IMR-90 (cell line): ENCODE results near the gene GPR82. TPM values are rescaled to one million over a fixed set of nuclear protein-coding genes. Genes with fewer than 3 reads are reported as not detected.

Experiments used
- ATAC-seq: fragments of 200-7000 bp; cut with Tn5 transposase; 2 replicates; pipeline ENCODE4 v1.9.1; 2020; ENCODE audit warnings: low read depth, mild to moderate bottlenecking, moderate library complexity
- BruUV-seq: library from RNA; stranded (reverse); fragments of 400-500 nt; replicated peaks from 2 replicates; lab custom pipeline; 2021; lab: Mats Ljungman, UMichigan
- CTCF ChIA-PET: fragments of 300-600 bp; formaldehyde crosslinking; extraction: SDS; loops from one replicate; lab custom pipeline; 2021; ENCODE audit warnings: antibody characterized with exemption; lab: Yijun Ruan, JAX
- POLR2A ChIA-PET: fragments of 300-600 bp; sonication (Branson Sonifier 250); formaldehyde crosslinking; loops from one replicate; lab custom pipeline; 2022; ENCODE audit warnings: antibody characterized with exemption; ENCODE audit not compliant: unreplicated experiment; lab: Charles Lee
- DNase-seq: peaks from one replicate; pipeline ENCODE4 v3.0.0; 2013
- H2AFZ ChIP-seq: replicated peaks from 2 replicates; pipeline ENCODE3; 2013; ENCODE audit warnings: low read length, mild to moderate bottlenecking; ENCODE audit not compliant: poor library complexity
- H2AK5ac ChIP-seq: 2 replicates; pipeline ENCODE4 v1.6.1; 2013; ENCODE audit warnings: low read depth, low read length, inconsistent platforms
- H2AK9ac ChIP-seq: replicated peaks from 2 replicates; pipeline ENCODE3; 2013; ENCODE audit warnings: mild to moderate bottlenecking, low read depth, low read length, moderate library complexity; ENCODE audit not compliant: poor library complexity
- H2BK120ac ChIP-seq: 2 replicates; pipeline ENCODE4 v1.6.1; 2013; ENCODE audit warnings: low read depth, low read length, inconsistent platforms
- H2BK15ac ChIP-seq: 3 replicates; pipeline ENCODE4 v1.6.1; 2013; ENCODE audit warnings: low read depth, low read length, inconsistent platforms
- H2BK20ac ChIP-seq: 2 replicates; pipeline ENCODE4 v1.6.1; 2013; ENCODE audit warnings: low read depth, mild to moderate bottlenecking, inconsistent platforms, low read length, moderate library complexity
- H2BK5ac ChIP-seq: 2 replicates; pipeline ENCODE4 v1.6.1; 2013; ENCODE audit warnings: mild to moderate bottlenecking, low read depth, low read length, inconsistent platforms; ENCODE audit not compliant: poor library complexity, severe bottlenecking
- H3K14ac ChIP-seq: replicated peaks from 2 replicates; pipeline ENCODE4 v1.6.1; 2013; ENCODE audit warnings: low read depth, low read length, inconsistent platforms
- H3K18ac ChIP-seq: 2 replicates; pipeline ENCODE4 v1.6.1; 2013; ENCODE audit warnings: low read depth, low read length, control low read depth
- H3K23ac ChIP-seq: 2 replicates; pipeline ENCODE4 v1.6.1; 2013; ENCODE audit warnings: low read depth, low read length, inconsistent platforms
- H3K27ac ChIP-seq: 2 replicates; pipeline ENCODE4 v1.5.1; 2013; ENCODE audit warnings: mild to moderate bottlenecking, control low read depth, low read length; ENCODE audit not compliant: insufficient read depth
- H3K27me3 ChIP-seq: 2 replicates; pipeline ENCODE4 v1.6.1; 2013; ENCODE audit warnings: low read length; ENCODE audit not compliant: control insufficient read depth, insufficient read depth
- H3K36me3 ChIP-seq: 2 replicates; pipeline ENCODE4 v1.6.1; 2013; ENCODE audit warnings: low read length, mixed read lengths; ENCODE audit not compliant: control insufficient read depth, insufficient read depth
- H3K4ac ChIP-seq: 2 replicates; pipeline ENCODE4 v1.6.1; 2013; ENCODE audit warnings: low read depth, low read length, inconsistent platforms
- H3K4me1 ChIP-seq: 2 replicates; pipeline ENCODE4 v1.6.1; 2013; ENCODE audit warnings: low read length, mixed read lengths; ENCODE audit not compliant: control insufficient read depth, insufficient read depth
- H3K4me2 ChIP-seq: 2 replicates; pipeline ENCODE4 v1.6.1; 2013; ENCODE audit warnings: low read depth, mild to moderate bottlenecking, control low read depth, low read length, moderate library complexity
- H3K4me3 ChIP-seq: 2 replicates; pipeline ENCODE4 v1.5.1; 2013; ENCODE audit warnings: low read depth, mild to moderate bottlenecking, control low read depth, low read length, moderate library complexity; ENCODE audit not compliant: insufficient read depth
- H3K56ac ChIP-seq: 2 replicates; pipeline ENCODE4 v1.6.1; 2013; ENCODE audit warnings: low read length, inconsistent platforms; ENCODE audit not compliant: insufficient read depth; ENCODE audit errors: extremely low read depth
- H3K79me1 ChIP-seq, 2 experiments: 2 replicates each; pipeline ENCODE4 v1.6.1; 2013; ENCODE audit warnings: low read length in 2 of 2, inconsistent platforms in 1 of 2, low read depth in 1 of 2
- H3K9ac ChIP-seq: 2 replicates; pipeline ENCODE4 v1.6.1; 2013; ENCODE audit warnings: low read depth, low read length, control low read depth
- H3K9me1 ChIP-seq: 2 replicates; pipeline ENCODE4 v1.6.1; 2013; ENCODE audit warnings: low read length, inconsistent platforms; ENCODE audit not compliant: insufficient read depth
- H3K9me3 ChIP-seq: 2 replicates; pipeline ENCODE4 v1.6.1; 2013; ENCODE audit warnings: low read length; ENCODE audit not compliant: control insufficient read depth, insufficient read depth
- H4K20me1 ChIP-seq: 2 replicates; pipeline ENCODE4 v1.6.1; 2013; ENCODE audit warnings: low read length, inconsistent platforms; ENCODE audit not compliant: insufficient read depth
- H4K5ac ChIP-seq: 2 replicates; pipeline ENCODE4 v1.6.1; 2013; ENCODE audit warnings: mild to moderate bottlenecking, low read depth, low read length, control low read depth
- H4K8ac ChIP-seq, 2 experiments: 2 replicates each; pipeline ENCODE4 v1.6.1; 2013; ENCODE audit warnings: low read depth in 2 of 2, low read length in 2 of 2, control low read depth in 1 of 2, inconsistent platforms in 1 of 2
- H4K91ac ChIP-seq: 2 replicates; pipeline ENCODE4 v1.6.1; 2013; ENCODE audit warnings: low read depth, low read length, inconsistent platforms; ENCODE audit not compliant: insufficient read depth
- CTCF ChIP-seq: conservative IDR thresholded peaks from 2 replicates; pipeline ENCODE4 v1.5.1; 2012; ENCODE audit warnings: mild to moderate bottlenecking, low read depth, low read length, improper control_type of control experiment
- FOS ChIP-seq: fragments of 150-350 bp; IDR thresholded peaks from 2 replicates; pipeline ENCODE4 v1.6.1; 2016; ENCODE audit warnings: low read depth, low read length
- MXI1 ChIP-seq: IDR thresholded peaks from 2 replicates; pipeline ENCODE4 v1.6.1; 2012; ENCODE audit warnings: low read depth, mild to moderate bottlenecking, low read length, moderate library complexity, borderline replicate concordance
- POLR2A ChIP-seq: IDR thresholded peaks from 2 replicates; pipeline ENCODE4 v1.6.1; 2012; ENCODE audit warnings: mild to moderate bottlenecking, low read depth, low read length
- RFX5 ChIP-seq: IDR thresholded peaks from 2 replicates; pipeline ENCODE4 v1.8.0; 2012; ENCODE audit warnings: low read depth, mild to moderate bottlenecking, low read length, moderate library complexity
- USF2 ChIP-seq: fragments of 150-350 bp; IDR thresholded peaks from 2 replicates; pipeline ENCODE4 v1.6.1; 2017; ENCODE audit warnings: mild to moderate bottlenecking, antibody characterized with exemption, low read length, low read depth
- WGBS, 2 experiments: methylation state at CpG; one replicate each; pipeline versions ENCODE4 v1.1.5 to v1.1.7; 2013; ENCODE audit warnings: missing lambda C conversion rate in 2 of 2; ENCODE audit not compliant: insufficient read length in 1 of 2; ENCODE audit errors: extremely low coverage in 2 of 2; 5-methylcytosine and 5-hydroxymethylcytosine counted together
- dilution Hi-C: fragments of 300-500 bp; cut with HindIII; formaldehyde crosslinking; loops from one replicate; pipeline ENCODE4 v1.14.3; 2018; ENCODE audit warnings: low sequenced_read_pairs; ENCODE audit not compliant: unreplicated experiment
- in situ Hi-C: fragments of 300-500 bp; cut with MboI; formaldehyde crosslinking; loops from 3 replicates; pipeline ENCODE4 v1.14.3; 2019; ENCODE audit warnings: low sequenced_read_pairs, inconsistent platforms, mixed read lengths
- intact Hi-C: fragments of 100-400 bp; cut with micrococcal nuclease; formaldehyde crosslinking; loops from 2 replicates; pipeline ENCODE4 v1.10.0; 2022
- polyA plus RNA-seq, 3 experiments: library from polyadenylated mRNA; depleted of rRNA; stranded (reverse); fragments of >200 nt; gene quantifications; 2 replicates each; pipeline ENCODE4 v1.2.3, GENCODE V29; 2012; ENCODE audit warnings: low replicate concordance in 1 of 3
- total RNA-seq: library from RNA; depleted of rRNA; stranded (reverse); fragments of >200 nt; gene quantifications from 2 replicates; pipeline ENCODE4 v1.2.3, GENCODE V29; 2012

Gene GPR82
- total and polyA plus RNA-seq, 2 of the 4 experiments (the other 2 are of a cell fraction), result not detected

- BruUV-seq, result no TSS peak
- no CpG with 5 or more reads among the region's 8 CpGs for WGBS, 2 experiments
Measured at GRCh38 chrX:41688835-41689234, 35.1 kb upstream of the GPR82 start, which contains the start of gene GPR34. Gene GPR34, plus strand, starts transcription at chrX:41688973. Its CDS starts 6,661 bp downstream, at chrX:41695634.

More at GRCh38 chrX:41688835-41689234, 35.1 kb upstream of the GPR82 start, which contains the start of gene GPR34:
- Histone ChIP-seq H3K4me2 (no peak within 1 kb of the TSS), H3K14ac (no peak within 1 kb of the TSS), H4K8ac (no peak within 1 kb of the TSS), H3K9me3 (no peaks in the 10 kb centered on the region), H2AK5ac (no peak within 1 kb of the TSS), H4K20me1 (no peaks in the 10 kb centered on the region), H3K56ac (no peak within 1 kb of the TSS), H3K4ac (no peak within 1 kb of the TSS), H2AFZ (no peak within 1 kb of the TSS), H3K9ac (no peak within 1 kb of the TSS), H2BK5ac (no peak within 1 kb of the TSS), H3K27me3 (no peaks in the 10 kb centered on the region), H2BK120ac (no peak within 1 kb of the TSS), H3K27ac (no peak within 1 kb of the TSS), H3K4me3 (no peak within 1 kb of the TSS), H3K9me1 (no peaks in the 10 kb centered on the region; the same call in 1 of the 2 replicates), H4K5ac (no peak within 1 kb of the TSS), H2BK20ac (no peak within 1 kb of the TSS), H3K4me1 (no peaks in the 10 kb centered on the region), H2BK15ac (no peak within 1 kb of the TSS), H4K91ac (no peak within 1 kb of the TSS), H3K18ac (no peak within 1 kb of the TSS), H2AK9ac (no peak within 1 kb of the TSS), H3K36me3 (no peaks in the 10 kb centered on the region), H3K79me1 (no peaks in the 10 kb centered on the region), H3K23ac (no peak within 1 kb of the TSS)
- POLR2A ChIA-PET, result no interaction called here
- in situ Hi-C loops (no loop called here), dilution Hi-C loops (no loop called here), intact Hi-C loops (no loop called here)
- CTCF ChIA-PET, result interaction anchor here (0.6 kb wide), 1 partner anchor 468 kb away, joined by 4 read pairs; no protein-coding TSS in a partner anchor
- no peak for DNase-seq
- ATAC-seq, result no peak
- TF ChIP-seq CTCF, result no peak
- TF ChIP-seq USF2, result no peak
- TF ChIP-seq RFX5, result no peak
- TF ChIP-seq MXI1, result no peak
- no peak for TF ChIP-seq FOS
- no peak for TF ChIP-seq POLR2A
